Stimulated activated CD4-positive, alpha-beta T cell treated with anti-CD3 and anti-CD28 coated beads, Interleukin-4, amount 100 ng/mL, for 48 hours (primary cell): Measurements from ENCODE around the gene GPD1L.
"Not testable (repeated sequence)": the region's sequence is repeated elsewhere in the genome, so short reads cannot be mapped to it uniquely, and the experiment has no call there.

ENCODE experiments used
- DNase-seq, 2 donors: peaks; one replicate each; pipeline ENCODE4 v3.0.0-alpha.2; 2020; ENCODE audit warnings: low read depth in 2 of 2

GPD1L gene

DNA sequence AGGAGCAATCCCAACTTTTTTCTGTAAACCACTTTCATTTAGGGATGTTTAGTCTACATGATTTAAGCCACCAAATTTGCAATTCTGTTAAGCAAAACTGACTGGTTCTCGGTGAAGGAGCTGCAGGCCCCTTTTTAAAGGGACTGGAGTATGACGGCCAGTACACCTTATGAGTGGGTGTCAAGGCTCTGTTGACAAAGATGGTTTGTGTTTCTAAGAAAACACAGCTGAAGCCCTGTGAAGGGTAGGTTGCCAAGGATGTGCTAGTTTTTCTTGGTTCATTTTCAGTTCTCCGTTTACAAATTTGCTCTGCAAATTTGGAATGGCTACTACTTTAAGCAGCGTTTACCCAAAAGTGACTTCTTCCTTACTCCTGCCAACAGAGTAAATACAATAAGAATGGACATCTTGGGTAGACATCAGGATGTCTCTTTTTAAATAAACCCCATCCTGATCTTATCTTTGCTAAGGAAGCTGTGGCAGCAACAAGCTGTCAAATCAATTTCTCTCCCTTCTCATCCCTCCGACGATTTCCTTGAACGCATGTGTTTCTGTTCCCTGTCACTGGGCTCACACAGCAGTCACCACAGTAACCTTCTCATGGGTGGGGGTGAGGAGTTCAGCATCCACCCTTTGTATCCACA is 73.8 kb downstream of the GPD1L start:
- no peak for DNase-seq

DNA sequence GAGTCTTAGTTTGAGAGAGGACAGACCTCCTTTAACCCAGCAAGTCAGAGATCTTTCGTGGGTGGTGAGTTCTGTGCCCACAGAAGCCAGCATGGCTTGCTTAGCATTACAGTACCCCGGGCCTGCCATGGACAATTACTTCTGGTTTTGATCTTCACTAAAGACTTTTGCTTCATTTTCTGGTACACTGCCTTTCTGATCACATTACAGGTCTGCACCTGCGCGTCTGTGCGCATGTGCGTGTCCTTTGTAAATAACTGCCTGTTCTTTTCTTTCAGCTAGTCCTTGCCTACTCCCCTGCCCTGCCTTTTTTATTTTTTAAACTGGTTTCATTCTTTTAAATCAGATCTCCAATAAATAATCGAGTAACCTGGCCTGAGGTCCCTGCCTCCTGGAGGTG is 74.9 kb downstream of the GPD1L start:
- no peak for DNase-seq

DNA sequence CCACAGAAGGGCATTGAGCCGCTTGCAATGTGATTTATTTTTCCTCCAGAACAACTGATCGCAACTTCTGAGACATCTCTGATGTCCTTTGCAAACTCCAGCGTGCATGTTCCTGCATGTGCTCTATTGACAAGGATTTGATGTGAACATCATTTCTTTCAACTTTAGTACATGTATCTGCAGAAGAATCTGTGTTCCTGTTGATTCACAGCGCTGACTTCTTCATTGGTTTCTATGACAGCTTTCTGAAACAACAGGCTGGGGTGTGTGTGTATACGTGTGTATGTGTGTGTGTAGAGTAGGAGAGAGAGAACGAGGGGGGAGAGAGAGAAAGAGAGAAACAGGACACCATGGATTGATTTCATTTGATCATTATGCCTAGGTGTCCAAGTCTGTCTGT is 75.4 kb downstream of the GPD1L start:
- DNase-seq = no peak

DNA sequence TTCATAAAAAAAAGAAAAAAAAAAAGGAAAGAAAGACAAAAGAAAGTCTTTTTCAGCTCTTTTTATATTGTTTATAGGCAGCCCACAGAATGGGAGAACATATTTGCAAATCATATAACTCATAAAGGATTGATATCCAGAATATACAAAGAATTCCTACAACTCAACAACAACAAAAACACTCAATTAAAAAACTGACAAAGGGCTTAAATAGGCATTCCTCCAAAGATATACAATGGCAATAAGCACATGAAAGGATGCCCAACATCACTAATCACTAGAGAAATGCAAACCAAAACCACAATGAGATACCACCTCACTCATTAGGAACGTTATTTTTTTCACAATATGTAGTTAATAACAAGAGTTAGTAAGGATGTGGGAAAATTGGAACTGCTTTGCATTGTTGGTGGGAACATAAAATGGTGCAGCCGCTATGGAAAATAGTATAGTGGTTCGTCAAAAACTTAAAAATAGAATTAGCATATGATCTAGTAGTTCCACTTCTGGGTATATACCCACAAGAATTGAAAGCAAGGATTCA is 77.8 kb downstream of the GPD1L start:
- DNase-seq = no peak

DNA sequence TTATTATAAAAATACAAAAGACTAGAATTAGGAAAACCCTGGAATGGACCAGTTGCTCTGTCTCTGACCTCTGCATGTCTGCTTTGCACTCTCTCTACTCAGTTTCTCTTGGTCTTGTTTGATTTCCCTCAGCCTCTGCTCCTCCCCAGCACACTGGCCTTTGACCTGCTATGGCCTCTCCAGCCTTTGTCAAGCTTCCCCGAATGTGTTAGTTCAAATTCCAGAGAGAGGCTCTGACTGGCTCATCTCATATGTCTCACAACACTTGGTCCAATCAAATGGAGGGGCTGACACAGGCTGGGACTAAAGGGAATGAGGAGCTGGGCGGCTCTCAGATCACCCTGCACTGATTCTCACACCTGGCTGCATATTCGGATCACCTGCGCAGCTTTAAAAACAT is 79.7 kb downstream of the GPD1L start:
- no peak for DNase-seq

DNA sequence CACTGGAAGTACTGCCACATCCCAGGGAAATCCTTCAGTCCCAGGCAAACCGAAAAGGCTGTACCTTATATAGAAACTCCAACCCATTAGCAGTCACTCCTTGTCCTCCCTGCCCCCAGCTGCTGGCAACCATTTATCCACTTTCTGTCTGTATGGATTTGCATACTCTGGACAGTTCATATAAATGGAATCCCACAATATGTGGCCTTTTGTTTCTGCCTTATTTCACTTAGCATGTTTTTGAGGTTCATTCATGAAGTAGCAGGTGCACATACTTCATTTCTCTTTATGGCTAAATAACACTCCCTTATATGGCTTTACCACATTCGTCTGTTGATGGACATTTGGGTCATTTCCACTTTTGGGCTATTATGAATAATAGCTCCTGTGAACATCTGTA is 80.5 kb downstream of the GPD1L start:
- DNase-seq = no peak

DNA sequence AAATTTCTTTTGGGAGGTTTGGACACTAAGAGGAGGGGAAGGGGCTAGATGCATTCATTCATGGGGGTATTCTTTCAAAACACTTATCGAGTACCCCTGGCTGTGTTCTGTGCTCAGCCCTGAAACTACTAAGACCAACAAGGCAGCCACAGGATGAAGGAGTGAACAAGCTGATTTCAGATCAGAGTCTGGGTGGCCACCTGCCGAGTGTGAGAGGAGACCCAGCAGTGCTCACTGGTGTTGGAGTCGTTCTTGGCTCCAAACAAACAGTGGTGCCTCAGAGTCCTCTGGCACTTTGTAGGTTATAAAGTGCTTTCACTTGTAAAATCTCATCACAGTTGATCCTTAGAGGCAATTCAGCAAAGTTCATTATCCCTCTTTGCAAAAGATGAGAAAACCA is 83.3 kb downstream of the GPD1L start:
- DNase-seq = no peak

DNA sequence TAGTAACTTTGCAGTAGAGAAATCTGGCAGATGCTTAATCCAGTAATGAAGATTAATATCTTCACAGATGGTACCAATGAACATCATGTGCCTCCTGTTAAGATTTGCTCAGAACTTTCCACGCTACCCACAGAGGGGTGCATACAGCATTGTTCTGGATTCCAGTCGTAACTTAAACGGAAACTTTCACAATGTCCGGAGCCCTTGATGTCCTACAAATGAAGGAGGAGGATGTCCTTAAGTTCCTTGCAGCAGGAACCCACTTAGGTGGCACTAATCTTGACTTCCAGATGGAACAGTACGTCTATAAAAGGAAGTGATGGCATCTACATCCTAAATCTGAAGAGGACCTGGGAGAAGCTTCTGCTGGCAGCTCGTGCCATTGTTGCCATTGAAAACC is 84.1 kb downstream of the GPD1L start:
- not testable (repeated sequence) for DNase-seq

DNA sequence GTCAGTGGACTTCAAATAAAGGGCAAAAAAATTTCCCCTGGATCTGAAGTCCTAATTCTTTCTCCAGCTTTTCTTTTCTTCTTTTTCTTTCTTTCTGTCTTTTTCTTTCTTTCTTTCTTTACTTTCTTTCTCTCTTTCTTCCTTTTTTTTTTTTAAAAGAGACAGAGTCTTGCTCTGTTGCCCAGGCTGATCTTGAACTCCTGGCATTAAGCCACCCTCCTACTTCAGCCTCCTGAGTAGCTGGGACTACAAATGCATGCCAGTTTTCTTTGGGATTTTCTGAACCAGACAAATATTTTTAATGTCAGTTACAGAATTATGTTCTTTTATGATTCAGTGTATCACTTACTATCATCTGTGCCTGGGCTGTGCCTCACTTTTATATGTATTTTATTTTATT is 86.7 kb downstream of the GPD1L start:
- no peak for DNase-seq

DNA sequence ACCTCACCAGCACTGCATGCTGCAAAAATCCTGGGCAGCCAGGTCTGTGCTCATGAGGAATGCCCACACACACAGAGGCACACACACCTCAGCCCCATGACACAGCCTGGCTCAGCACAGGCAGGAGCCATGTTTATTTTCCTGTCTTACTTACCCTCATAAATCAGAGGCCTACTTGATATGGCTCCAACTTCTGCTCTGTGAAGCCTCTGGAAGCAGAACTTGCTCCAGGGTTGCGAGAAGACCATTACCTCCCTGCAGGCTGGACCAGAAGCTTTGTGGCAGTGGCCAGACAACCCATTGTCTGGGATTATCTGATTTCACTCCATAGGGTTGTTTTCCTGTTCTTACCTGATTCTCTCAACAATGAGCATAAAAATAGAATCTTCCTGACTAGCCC is 88.2 kb downstream of the GPD1L start:
- DNase-seq = no peak

DNA sequence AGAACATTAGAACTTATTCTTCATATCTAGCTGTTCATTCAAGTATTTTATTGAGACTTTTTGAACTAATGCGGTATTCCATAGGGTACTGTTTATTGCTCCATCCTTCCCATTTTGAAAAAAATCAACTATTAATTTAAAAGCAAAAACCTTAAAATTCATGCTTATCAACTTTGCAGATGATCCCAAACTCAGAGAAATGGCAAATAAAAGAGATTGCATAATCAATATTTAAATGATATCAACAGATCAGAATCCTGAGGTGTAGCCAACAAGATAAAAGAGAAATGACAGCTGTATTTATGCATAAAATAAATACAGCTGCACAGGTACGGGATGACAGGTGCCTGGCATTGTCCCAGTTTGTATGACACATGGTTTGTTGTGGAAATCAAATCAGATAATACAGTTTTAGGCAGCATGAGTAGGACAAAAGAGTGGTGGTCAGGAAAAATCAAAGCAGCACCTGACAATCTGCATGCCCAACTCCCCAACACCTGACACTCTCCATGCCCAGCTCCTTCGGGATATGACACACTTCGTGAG is 89.6 kb downstream of the GPD1L start:
- no peak for DNase-seq

DNA sequence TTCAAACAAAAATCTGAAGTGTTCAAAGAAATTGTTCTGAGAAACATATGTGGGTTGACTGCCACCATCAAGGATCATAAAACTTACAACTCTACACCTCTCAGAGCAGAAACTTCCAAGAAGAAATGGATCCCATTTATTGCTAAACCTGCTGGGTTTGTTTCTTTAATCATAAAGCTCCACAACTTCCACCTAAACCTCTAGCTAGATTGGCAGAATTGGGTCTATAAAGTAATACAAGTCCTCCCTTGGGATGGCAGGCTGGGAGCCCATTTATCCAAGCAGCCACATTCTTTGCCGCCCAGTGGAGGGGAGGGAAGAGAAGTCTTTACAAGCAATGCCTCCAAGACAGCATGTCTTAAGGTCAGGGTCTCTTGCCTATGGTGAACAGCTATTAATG is 91.6 kb downstream of the GPD1L start:
- no peak for DNase-seq

DNA sequence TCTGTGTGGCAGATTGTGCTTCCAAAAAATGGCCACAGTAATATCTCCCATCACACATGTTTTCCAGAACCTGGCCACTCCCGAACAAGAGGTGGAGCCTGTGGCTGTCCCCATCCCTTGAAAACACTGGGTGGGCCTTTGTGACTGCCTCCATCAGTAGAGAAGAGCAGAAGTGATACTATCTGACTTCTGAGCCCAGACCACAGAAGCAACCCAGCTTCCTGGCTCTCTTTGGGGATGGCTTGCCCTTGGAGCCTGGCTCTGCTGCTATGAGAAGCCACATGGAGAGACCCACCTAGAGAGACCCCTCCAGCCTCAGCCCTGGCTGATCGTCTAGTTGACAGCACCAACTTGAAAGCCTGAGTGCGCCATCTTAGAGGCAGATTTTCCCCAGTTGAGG is 92.3 kb downstream of the GPD1L start:
- DNase-seq = no peak

DNA sequence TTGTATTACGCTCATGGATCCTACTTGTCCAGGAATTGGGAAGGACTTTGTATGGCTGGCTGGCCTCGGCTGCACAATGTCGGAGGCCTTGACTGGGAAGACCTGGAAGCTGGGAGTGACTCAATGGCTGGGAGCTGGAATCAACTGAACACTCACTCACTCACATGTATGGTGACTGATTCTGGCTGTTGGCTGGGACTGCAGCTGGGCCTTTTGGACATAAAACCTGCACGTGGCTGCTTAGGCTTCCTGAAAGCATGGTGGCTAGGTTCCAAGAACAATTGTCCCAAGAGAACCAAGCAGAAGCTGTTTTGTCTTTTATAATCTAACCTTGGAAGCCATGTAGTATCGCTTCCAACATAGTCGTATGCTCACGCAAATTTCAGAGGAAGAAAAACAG is 94.1 kb downstream of the GPD1L start:
- DNase-seq = no peak

DNA sequence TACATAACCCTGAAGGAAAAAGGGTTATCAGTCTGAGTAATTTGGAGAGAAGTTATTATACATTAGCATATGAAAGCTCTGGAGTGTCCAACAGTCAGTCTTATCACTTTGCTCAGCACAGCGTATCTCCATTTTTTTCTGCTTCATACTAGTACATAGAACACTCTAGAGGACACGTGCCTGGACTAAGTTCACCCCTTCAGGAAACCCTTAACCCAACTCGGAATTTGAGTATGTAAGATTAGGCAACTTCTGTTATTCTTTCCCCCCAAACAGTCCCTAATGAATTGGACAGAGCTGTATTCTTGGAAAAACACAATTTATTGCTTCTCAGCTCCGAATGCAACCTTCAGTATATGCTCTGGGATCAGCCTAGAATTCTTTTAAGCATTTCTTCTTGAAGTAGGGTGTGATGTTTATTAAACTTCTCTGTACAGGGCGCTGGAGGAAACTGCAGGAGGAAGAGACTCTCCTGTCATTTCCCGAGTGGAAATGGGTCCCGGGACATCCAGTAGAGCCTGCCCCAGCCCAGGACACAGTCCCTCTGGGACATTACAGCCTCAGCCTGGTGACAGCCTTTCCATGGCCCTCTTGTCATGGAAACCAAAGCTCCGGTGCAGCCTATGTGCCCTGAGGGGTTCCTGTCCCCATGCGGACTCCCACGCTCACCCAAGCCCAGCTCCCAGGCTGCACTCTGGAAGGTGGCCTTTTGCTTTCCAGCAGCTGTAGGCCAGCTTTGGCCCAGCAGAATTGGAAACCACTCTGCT is 94.8 kb downstream of the GPD1L start:
- DNase-seq = no peak

DNA sequence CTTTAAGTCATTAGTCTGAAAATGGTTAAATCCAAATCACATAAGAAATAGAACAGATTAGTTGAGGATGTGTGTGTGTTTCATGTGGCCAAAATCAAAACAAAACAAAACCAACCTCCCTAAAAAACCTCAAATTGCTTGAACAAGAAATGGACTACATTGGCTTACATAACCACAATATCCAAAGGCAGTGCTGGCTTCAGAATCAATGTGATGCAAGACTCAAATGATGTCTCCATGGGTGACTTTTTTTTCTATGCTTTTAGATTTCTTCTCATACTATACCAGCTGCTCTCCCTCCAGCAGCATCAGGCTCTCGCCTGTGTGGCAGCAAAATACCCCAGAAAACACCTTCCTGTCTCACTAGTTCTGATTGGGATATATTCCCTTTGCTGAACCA is 96.1 kb downstream of the GPD1L start:
- no peak for DNase-seq

DNA sequence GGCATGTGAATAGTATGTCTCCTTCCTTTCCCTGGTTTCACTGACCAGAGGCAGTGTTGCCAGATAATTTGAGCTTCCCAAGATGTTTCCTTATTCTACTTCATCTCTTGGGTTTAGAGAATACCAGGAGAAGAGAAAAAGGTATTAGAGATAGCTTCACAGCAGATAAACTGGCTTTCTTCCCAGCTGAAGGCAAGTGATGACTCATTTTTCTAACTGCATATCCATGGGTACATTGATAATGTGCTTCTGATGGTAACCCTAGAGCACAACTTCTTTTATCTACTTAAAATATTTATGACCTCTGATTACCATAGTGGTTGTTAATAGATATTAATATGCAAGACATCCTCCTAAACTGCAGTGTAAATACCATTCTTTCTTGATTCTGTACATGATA is 97.4 kb downstream of the GPD1L start:
- no peak for DNase-seq

DNA sequence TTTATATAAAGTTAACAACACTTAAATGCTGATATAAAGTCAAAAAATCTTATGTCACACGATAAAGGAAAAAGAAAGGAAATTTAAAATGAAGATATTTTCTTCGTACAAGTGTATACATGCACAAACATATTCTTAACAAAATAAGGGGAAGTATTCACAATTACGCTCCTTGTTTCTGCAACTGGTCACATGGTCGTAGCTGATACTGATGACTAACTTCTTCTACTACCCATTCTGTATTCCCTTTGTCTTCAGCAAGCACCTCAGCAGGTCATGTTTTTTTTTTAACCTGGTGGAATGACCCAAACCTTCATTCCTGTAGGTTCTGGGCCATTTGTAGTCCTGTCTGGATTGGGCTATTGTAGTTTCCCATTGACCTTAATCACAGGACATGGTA is 102.0 kb downstream of the GPD1L start:
- no peak for DNase-seq

DNA sequence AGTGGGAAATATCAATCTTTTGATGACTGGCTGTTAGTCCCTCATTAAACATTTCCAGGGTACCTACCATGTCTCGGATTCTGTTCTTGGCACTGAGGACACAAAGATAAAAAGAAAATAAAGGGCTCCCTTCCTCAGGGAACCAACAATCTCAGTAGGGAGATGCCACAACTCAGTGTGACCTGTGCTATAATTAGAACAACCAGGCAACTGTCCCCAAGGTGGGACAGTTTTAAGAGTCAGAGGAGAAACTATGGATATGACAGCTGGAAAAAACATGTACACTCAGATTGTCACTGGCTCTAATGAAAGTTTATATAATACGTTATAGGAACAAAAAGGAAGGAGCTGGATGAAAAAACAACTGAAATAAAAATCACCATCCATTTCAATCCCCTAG is 108.8 kb downstream of the GPD1L start:
- no peak for DNase-seq

DNA sequence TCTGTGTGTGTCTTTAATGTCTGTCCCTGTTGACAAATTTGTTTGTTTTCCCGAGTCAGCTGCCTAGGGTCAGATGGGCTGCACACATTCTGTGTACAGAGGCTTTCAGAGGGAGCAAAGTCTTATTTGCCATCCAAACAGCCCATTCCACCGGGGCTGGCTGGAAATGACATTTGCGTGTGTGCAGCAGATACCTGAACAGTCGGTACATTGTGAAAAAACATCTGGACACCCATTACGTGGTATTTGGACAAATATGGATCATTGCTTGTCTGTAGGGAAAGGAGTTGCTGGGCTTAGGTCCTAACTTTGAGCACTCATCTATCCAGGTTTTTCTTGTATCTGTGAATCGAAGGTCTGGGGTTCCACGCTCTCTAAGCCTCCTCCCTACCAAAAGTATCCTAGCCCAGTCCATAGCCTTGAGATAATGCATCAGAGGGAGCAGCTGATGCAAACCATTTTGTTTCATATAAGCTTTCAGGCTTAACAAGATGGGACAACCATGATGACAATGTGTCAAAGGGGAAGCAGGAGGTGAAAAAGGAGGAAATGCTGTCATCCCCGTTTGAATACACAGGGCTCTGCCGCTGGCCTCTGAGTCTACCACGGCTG is 109.9 kb downstream of the GPD1L start:
- no peak for DNase-seq

DNA sequence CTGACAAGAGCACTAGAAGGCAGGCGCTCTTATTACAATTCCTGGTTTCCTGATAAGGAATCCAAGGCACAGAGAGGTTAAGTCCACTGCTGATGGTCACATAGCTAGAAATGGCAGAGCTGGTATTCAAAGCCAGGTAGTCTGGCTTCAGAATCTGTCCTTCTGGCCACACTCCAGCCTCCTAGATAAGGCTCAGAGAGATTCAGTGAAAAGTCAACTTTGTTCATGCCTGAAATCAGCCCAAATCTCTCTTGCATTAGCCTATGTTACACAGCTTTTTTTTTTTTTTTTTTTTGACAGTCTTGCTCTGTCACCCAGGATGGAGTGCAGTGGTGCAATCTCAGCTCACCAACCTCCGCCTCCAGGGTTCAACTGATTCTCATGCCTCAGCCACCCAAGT is 110.9 kb downstream of the GPD1L start:
- no peak for DNase-seq
